ENCODE data around the gene FHIT. TPM values are rescaled to one million over a fixed set of nuclear protein-coding genes. Genes with fewer than 3 reads are reported as not detected.
A peak's percentile ranks its signal among the peaks of the same experiment; 100 is the strongest.

Gene FHIT
- total RNA-seq, 1 donor = 2.2 TPM

DNA sequence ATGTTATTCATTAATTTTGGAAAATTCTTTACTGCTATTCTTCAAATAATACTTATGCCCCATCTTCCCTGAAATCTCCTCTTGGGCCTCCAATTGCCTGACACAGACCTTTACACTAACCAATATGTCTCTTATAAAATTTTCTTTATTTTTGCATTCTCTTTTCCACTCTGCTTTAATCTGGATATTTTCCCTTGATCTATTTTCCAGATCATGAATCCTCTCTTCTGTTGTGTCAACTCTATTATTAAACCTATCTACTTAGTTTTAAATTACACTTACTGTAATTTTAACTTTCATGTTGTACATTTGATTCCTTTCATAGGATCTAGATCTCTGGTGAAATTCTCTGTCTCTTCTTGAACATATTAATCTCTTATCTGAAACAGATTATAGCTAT is 278.7 kb downstream of the FHIT start:
- no peak for DNase-seq (ENCODE audit: low read depth)
- TF ChIP-seq, protein P1, sequence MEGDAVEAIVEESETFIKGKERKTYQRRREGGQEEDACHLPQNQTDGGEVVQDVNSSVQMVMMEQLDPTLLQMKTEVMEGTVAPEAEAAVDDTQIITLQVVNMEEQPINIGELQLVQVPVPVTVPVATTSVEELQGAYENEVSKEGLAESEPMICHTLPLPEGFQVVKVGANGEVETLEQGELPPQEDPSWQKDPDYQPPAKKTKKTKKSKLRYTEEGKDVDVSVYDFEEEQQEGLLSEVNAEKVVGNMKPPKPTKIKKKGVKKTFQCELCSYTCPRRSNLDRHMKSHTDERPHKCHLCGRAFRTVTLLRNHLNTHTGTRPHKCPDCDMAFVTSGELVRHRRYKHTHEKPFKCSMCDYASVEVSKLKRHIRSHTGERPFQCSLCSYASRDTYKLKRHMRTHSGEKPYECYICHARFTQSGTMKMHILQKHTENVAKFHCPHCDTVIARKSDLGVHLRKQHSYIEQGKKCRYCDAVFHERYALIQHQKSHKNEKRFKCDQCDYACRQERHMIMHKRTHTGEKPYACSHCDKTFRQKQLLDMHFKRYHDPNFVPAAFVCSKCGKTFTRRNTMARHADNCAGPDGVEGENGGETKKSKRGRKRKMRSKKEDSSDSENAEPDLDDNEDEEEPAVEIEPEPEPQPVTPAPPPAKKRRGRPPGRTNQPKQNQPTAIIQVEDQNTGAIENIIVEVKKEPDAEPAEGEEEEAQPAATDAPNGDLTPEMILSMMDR (IDR thresholded peaks at IDR 0.05; ENCODE audit: insufficient read depth, low read depth, low read length) = no peak
- H3K4me3 ChIP-seq (ENCODE audit: low read depth, low read length) = no peak overlapping the region

DNA sequence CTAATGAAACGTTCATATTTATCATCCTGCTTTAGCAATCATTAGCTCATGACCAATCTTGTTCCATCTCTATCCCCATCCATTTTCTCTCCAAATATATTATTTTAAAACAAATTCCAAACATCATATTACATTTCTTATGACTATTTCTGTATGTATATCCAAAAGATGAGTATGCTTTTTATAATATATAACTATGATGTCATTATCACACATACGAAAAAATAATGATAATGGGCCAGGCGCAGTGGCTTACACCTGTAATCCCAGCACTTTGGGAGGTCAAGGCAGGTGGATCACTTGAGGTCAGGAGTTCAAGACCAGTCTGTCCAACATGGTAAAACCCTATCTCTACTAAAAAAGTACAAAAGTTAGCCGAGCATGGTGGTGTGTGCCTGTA is 280.4 kb downstream of the FHIT start:
- H3K4me3 ChIP-seq (ENCODE audit: low read depth, low read length) = no peak overlapping the region
- TF ChIP-seq, protein P1 (IDR thresholded peaks at IDR 0.05; ENCODE audit: insufficient read depth, low read depth, low read length) = no peak
- DNase-seq (ENCODE audit: low read depth) = no peak

DNA sequence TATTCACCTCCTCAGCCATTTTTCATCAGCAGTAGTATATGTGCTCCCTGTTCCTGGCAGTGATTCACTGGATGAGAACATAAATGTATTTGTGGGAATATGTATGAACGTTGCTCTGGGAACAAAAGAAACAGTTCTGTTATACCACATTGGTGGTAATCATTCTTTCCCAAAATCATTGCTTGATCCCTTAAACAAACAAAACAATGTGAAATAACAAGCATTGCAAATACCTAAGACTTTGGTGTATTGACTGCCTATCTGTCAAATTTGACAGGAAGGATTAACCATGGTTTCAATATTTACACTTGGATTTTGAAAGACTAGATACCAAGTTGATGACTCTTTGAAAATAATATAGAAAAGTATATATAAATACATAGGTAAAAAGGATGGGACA is 284.1 kb downstream of the FHIT start:
- TF ChIP-seq, protein P1 (IDR thresholded peaks at IDR 0.05; ENCODE audit: insufficient read depth, low read depth, low read length) = no peak
- H3K4me3 ChIP-seq (ENCODE audit: low read depth, low read length) = no peak overlapping the region
- DNase-seq (ENCODE audit: low read depth) = no peak

DNA sequence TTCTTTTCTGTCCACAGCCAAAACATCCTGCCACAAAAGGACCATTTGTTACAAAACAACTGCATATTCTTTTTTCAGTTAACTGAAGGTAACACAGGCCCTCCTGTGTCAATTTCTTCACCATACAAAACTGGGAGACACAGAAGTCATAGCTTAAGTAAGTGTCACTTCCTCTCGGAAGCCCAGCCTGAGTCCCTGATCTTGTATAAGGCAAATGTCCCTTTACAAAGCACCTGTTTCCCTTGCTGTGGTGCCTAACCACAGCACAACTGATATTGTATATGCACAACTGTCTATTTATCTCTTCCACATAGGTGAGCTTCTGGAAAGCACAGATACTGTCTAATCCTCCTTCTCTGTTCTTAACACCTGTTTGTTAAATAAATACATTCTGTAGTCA is 293.7 kb downstream of the FHIT start:
- TF ChIP-seq, protein P1 (IDR thresholded peaks at IDR 0.05; ENCODE audit: insufficient read depth, low read depth, low read length) = no peak
- H3K4me3 ChIP-seq (ENCODE audit: low read depth, low read length) = no peak overlapping the region
- no peak for DNase-seq (ENCODE audit: low read depth)

DNA sequence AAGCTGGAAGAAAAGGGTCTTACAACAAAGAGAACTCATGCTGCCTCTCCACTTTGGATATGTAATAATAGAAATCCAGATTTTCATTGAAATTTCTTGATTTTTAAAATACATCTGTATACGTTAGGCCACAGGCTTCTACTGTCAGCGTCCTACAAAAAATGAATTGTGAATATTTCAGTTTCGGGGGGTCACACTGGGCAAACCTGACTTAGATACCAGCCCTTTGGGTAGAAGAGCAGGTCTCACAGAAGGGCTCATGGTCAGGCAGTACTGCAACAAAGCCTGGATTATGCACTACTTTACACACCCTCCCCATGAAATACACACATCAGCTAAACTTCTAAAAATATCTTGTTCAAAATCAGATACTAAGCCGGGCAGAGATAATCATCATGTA is 294.5 kb downstream of the FHIT start:
- DNase-seq (ENCODE audit: low read depth) = no peak
- TF ChIP-seq, protein P1 (IDR thresholded peaks at IDR 0.05; ENCODE audit: insufficient read depth, low read depth, low read length) = no peak
- no peak overlapping the region for H3K4me3 ChIP-seq (ENCODE audit: low read depth, low read length)

DNA sequence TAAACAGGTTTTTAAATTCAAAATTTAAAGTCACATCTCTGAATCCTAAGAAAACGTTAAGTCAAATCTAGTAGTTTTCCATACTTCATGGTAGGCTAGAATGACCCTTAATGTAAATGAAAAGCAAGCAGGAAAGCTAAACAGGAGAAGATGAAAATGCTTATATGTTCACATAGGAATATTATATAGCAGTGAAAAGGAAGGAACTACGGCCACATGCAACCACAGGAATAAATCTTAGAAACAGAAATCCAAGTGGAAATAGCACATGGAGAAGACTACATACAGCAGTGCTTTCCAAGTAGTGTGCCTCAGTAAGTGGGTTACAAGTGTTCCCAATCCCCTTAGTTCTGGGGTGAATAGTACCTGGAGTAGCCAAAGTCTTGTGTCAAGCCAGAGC is 296.2 kb downstream of the FHIT start:
- no peak overlapping the region for H3K4me3 ChIP-seq (ENCODE audit: low read depth, low read length)
- DNase-seq (ENCODE audit: low read depth) = no peak
- TF ChIP-seq, protein P1 (IDR thresholded peaks at IDR 0.05; ENCODE audit: insufficient read depth, low read depth, low read length) = no peak

DNA sequence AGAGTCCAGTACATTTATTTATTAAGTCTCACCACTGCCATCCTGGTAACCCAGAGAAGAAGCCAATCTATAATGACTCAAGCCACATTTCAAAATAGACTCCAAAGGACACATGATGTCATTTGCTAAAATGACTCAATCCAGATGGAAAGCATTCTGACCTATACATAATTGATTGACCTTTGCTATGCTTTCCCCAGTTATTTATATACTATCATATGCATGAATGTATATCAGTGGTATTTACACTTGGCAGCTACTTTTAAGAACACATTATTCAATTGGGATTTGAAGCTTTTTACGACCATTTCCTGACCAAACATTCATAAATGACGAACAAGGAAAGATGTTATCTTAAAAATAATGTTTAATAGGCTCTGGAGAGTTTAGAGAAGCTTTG is 297.2 kb downstream of the FHIT start:
- DNase-seq (ENCODE audit: low read depth) = peak; percentile 79
- no peak overlapping the region for H3K4me3 ChIP-seq (ENCODE audit: low read depth, low read length)
- TF ChIP-seq, protein P1 (IDR thresholded peaks at IDR 0.05; ENCODE audit: insufficient read depth, low read depth, low read length) = no peak

All from fibroblast of villous mesenchyme (primary cell).